GM18909 (cell line): ENCODE data around the gene RPS19.

Experiments
- ATAC-seq: cut with Tn5 transposase; IDR thresholded peaks from one replicate; pipeline ENCODE4 v1.9.1; 2021; ENCODE audit warnings: mild to moderate bottlenecking; ENCODE audit not compliant: unreplicated experiment, poor library complexity

RPS19 gene

GRCh38 chr19:41896581-41896942 lies 36.5 kb downstream of the RPS19 start:
- ATAC-seq: no peak

GRCh38 chr19:41897181-41897580 lies 37.1 kb downstream of the RPS19 start:
- no peak for ATAC-seq

- no peak for ATAC-seq
These were observed 37.8 kb downstream of the RPS19 start for GRCh38 chr19:41897820-41898219.

GRCh38 chr19:41898235-41898634 lies 38.2 kb downstream of the RPS19 start:
- no peak for ATAC-seq

GRCh38 chr19:41901707-41902360 lies 41.8 kb downstream of the RPS19 start:
- ATAC-seq: no peak

- ATAC-seq: no peak
These were observed 42.5 kb downstream of the RPS19 start for GRCh38 chr19:41902594-41902993.

- no peak for ATAC-seq
These were observed 43.3 kb downstream of the RPS19 start for GRCh38 chr19:41903193-41903953.

GRCh38 chr19:41904118-41904870 lies 44.2 kb downstream of the RPS19 start:
- ATAC-seq: no peak

GRCh38 chr19:41905273-41906002 lies 45.4 kb downstream of the RPS19 start:
- ATAC-seq: no peak

GRCh38 chr19:41906271-41906670 lies 46.2 kb downstream of the RPS19 start:
- no peak for ATAC-seq

GRCh38 chr19:41906916-41907680 lies 47.0 kb downstream of the RPS19 start:
- no peak for ATAC-seq

- ATAC-seq: no peak
These were observed 48.0 kb downstream of the RPS19 start for GRCh38 chr19:41907994-41908615.

GRCh38 chr19:41908724-41909464 lies 48.8 kb downstream of the RPS19 start:
- no peak for ATAC-seq

GRCh38 chr19:41909706-41910105 lies 49.7 kb downstream of the RPS19 start:
- no peak for ATAC-seq

- no peak for ATAC-seq
These were observed 50.4 kb downstream of the RPS19 start for GRCh38 chr19:41910240-41910991.

GRCh38 chr19:41910992-41911888 lies 51.2 kb downstream of the RPS19 start:
- ATAC-seq: no peak
